Trophoblast cell (in vitro differentiated cells and primary cell): ENCODE data around the gene BACE2.

ENCODE experiments used
- DNase-seq, 2 donors: peaks; one replicate each; pipeline ENCODE4 v3.0.0-alpha.2; 2016
- H2AFZ ChIP-seq: 2 replicates; pipeline ENCODE4 v1.6.1; 2013; ENCODE audit warnings: low read length, moderate library complexity, mild to moderate bottlenecking; ENCODE audit not compliant: insufficient read depth, poor library complexity
- H2AK5ac ChIP-seq: 2 replicates; pipeline ENCODE4 v1.6.1; 2013; ENCODE audit warnings: mild to moderate bottlenecking, low read length
- H2BK120ac ChIP-seq: 2 replicates; pipeline ENCODE4 v1.6.1; 2013; ENCODE audit warnings: low read length, mild to moderate bottlenecking, moderate library complexity; ENCODE audit not compliant: insufficient read depth, poor library complexity
- H2BK12ac ChIP-seq: 2 replicates; pipeline ENCODE4 v1.6.1; 2013; ENCODE audit warnings: mild to moderate bottlenecking, low read length, moderate library complexity
- H2BK5ac ChIP-seq: 2 replicates; pipeline ENCODE4 v1.6.1; 2013; ENCODE audit warnings: low read length, low read depth, moderate library complexity, mild to moderate bottlenecking; ENCODE audit not compliant: poor library complexity
- H3K14ac ChIP-seq: 2 replicates; pipeline ENCODE4 v1.6.1; 2013; ENCODE audit warnings: mild to moderate bottlenecking, low read length
- H3K18ac ChIP-seq: 2 replicates; pipeline ENCODE4 v1.6.1; 2013; ENCODE audit warnings: mild to moderate bottlenecking, low read length
- H3K23ac ChIP-seq: 2 replicates; pipeline ENCODE4 v1.6.1; 2013; ENCODE audit warnings: low read length
- H3K27ac ChIP-seq: 2 replicates; pipeline ENCODE4 v1.5.1; 2013; ENCODE audit warnings: low read depth, mild to moderate bottlenecking, inconsistent platforms, low read length, moderate library complexity
- H3K27me3 ChIP-seq: 2 replicates; pipeline ENCODE4 v1.6.1; 2013; ENCODE audit warnings: inconsistent platforms, mild to moderate bottlenecking, low read length, moderate library complexity; ENCODE audit not compliant: insufficient read depth
- H3K36me3 ChIP-seq, 2 experiments: 1 replicate in 1 of 2; 2 replicates in 1 of 2; pipeline ENCODE4 v1.6.1; 2013; ENCODE audit warnings: low read length in 2 of 2, mild to moderate bottlenecking in 2 of 2, moderate library complexity in 1 of 2; ENCODE audit not compliant: insufficient read depth in 2 of 2, control insufficient read depth in 1 of 2
- H3K4ac ChIP-seq: 2 replicates; pipeline ENCODE4 v1.6.1; 2013; ENCODE audit warnings: low read depth, mild to moderate bottlenecking, low read length, moderate library complexity
- H3K4me1 ChIP-seq, 2 experiments: 1 replicate in 1 of 2; 2 replicates in 1 of 2; pipeline ENCODE4 v1.6.1; 2013; ENCODE audit warnings: low read length in 2 of 2, mild to moderate bottlenecking in 2 of 2, moderate library complexity in 1 of 2; ENCODE audit not compliant: insufficient read depth in 2 of 2, control insufficient read depth in 1 of 2
- H3K4me2 ChIP-seq: 2 replicates; pipeline ENCODE4 v1.6.1; 2013; ENCODE audit warnings: inconsistent platforms, mild to moderate bottlenecking, low read length, moderate library complexity
- H3K4me3 ChIP-seq: 2 replicates; pipeline ENCODE4 v1.5.1; 2013; ENCODE audit warnings: mild to moderate bottlenecking, low read depth, low read length, inconsistent platforms
- H3K79me1 ChIP-seq: one replicate; pipeline ENCODE4 v1.6.1; 2013; ENCODE audit warnings: low read length
- H3K79me2 ChIP-seq: 2 replicates; pipeline ENCODE4 v1.6.1; 2013; ENCODE audit warnings: low read length, mild to moderate bottlenecking; ENCODE audit not compliant: control insufficient read depth, insufficient read depth, poor library complexity
- H3K9ac ChIP-seq: 2 replicates; pipeline ENCODE4 v1.6.1; 2013; ENCODE audit warnings: mild to moderate bottlenecking, low read length
- H3K9me3 ChIP-seq: 2 replicates; pipeline ENCODE4 v1.6.1; 2013; ENCODE audit warnings: low read depth, mild to moderate bottlenecking, control low read depth, inconsistent platforms, low read length; ENCODE audit not compliant: insufficient read depth
- H4K12ac ChIP-seq: 2 replicates; pipeline ENCODE4 v1.6.1; 2013; ENCODE audit warnings: low read depth, mild to moderate bottlenecking, low read length, moderate library complexity
- H4K8ac ChIP-seq: 2 replicates; pipeline ENCODE4 v1.6.1; 2013; ENCODE audit warnings: low read depth, mild to moderate bottlenecking, low read length, moderate library complexity
- H4K91ac ChIP-seq: one replicate; pipeline ENCODE4 v1.6.1; 2013; ENCODE audit warnings: low read depth, mild to moderate bottlenecking, low read length, moderate library complexity
- WGBS: extraction: QIAGEN DNeasy Blood & Tissue Kit; methylation state at CpG from one replicate; pipeline ENCODE4 v1.1.7; 2013; ENCODE audit warnings: missing lambda C conversion rate; ENCODE audit not compliant: insufficient read length, insufficient coverage; ENCODE audit errors: extremely low coverage; 5-methylcytosine and 5-hydroxymethylcytosine counted together

The BACE2 gene

GRCh38 chr21:41148798-41149197 is 19.2 kb upstream of the BACE2 start:
- no peak overlapping the region for H4K12ac ChIP-seq
- H2BK12ac ChIP-seq, result no peak overlapping the region
- H3K9ac ChIP-seq, result no peak overlapping the region
- DNase-seq, result no peak
- peaks cover 0 to 3% of the 10 kb centered on the region in 2 experiments for H3K4me1 ChIP-seq
- no peak overlapping the region for H3K23ac ChIP-seq
- no peak overlapping the region for H3K14ac ChIP-seq
- no peak overlapping the region for H3K27ac ChIP-seq
- no CpG with 5 or more reads among the region's 11 CpGs for WGBS
- H3K4me2 ChIP-seq, result no peak overlapping the region
- no peaks in the 10 kb centered on the region for H3K79me2 ChIP-seq
- no peak overlapping the region for H4K91ac ChIP-seq
- no peak overlapping the region for H3K18ac ChIP-seq
- H2AK5ac ChIP-seq, result no peak overlapping the region
- no peak overlapping the region for H3K4ac ChIP-seq
- no peak overlapping the region for H2AFZ ChIP-seq
- no peaks in the 10 kb centered on the region for H3K79me1 ChIP-seq
- H3K36me3 ChIP-seq, result no peaks in the 10 kb centered on the region
- no peak overlapping the region for H3K4me3 ChIP-seq
- no peak overlapping the region for H4K8ac ChIP-seq
- H3K9me3 ChIP-seq, result peaks cover 2% of the 10 kb centered on the region
- no peak overlapping the region for H2BK5ac ChIP-seq
- H2BK120ac ChIP-seq, result no peak overlapping the region
- no peaks in the 10 kb centered on the region for H3K27me3 ChIP-seq

- no peak overlapping the region for H2AK5ac ChIP-seq
- H4K12ac ChIP-seq, result no peak overlapping the region
- no peak overlapping the region for H2BK5ac ChIP-seq
- no peak overlapping the region for H2AFZ ChIP-seq
- H3K18ac ChIP-seq, result no peak overlapping the region
- H3K4me3 ChIP-seq, result no peak overlapping the region
- no peak overlapping the region for H3K23ac ChIP-seq
- no peaks in the 10 kb centered on the region for H3K36me3 ChIP-seq
- no peak overlapping the region for H3K9ac ChIP-seq
- no peak overlapping the region for H3K4ac ChIP-seq
- DNase-seq, result no peak
- peaks cover 2% of the 10 kb centered on the region for H3K9me3 ChIP-seq
- H2BK12ac ChIP-seq, result no peak overlapping the region
- no CpG with 5 or more reads among the region's 6 CpGs for WGBS
- no peak overlapping the region for H2BK120ac ChIP-seq
- H3K4me2 ChIP-seq, result no peak overlapping the region
- H4K91ac ChIP-seq, result no peak overlapping the region
- H3K14ac ChIP-seq, result no peak overlapping the region
- H3K27me3 ChIP-seq, result no peaks in the 10 kb centered on the region
- H3K79me1 ChIP-seq, result no peaks in the 10 kb centered on the region
- no peak overlapping the region for H4K8ac ChIP-seq
- H3K4me1 ChIP-seq, result peaks cover 0 to 3% of the 10 kb centered on the region in 2 experiments
- H3K27ac ChIP-seq, result no peak overlapping the region
- no peaks in the 10 kb centered on the region for H3K79me2 ChIP-seq
These were observed 18.8 kb upstream of the BACE2 start for GRCh38 chr21:41149199-41149598.

- H3K79me1 ChIP-seq, result no peaks in the 10 kb centered on the region
- no peaks in the 10 kb centered on the region for H3K27me3 ChIP-seq
- H2BK120ac ChIP-seq, result no peak overlapping the region
- H3K4me2 ChIP-seq, result no peak overlapping the region
- no peak overlapping the region for H3K14ac ChIP-seq
- DNase-seq, result no peak
- peaks cover 4% of the 10 kb centered on the region for H3K9me3 ChIP-seq
- H3K9ac ChIP-seq, result no peak overlapping the region
- H2AK5ac ChIP-seq, result no peak overlapping the region
- no peak overlapping the region for H3K23ac ChIP-seq
- H2BK12ac ChIP-seq, result no peak overlapping the region
- H3K4me1 ChIP-seq, result no peaks in the 10 kb centered on the region
- no peaks in the 10 kb centered on the region for H3K36me3 ChIP-seq
- no peak overlapping the region for H2BK5ac ChIP-seq
- no peak overlapping the region for H3K4me3 ChIP-seq
- WGBS, result no CpG with 5 or more reads among the region's 1 CpG
- no peak overlapping the region for H3K18ac ChIP-seq
- no peak overlapping the region for H4K12ac ChIP-seq
- no peak overlapping the region for H2AFZ ChIP-seq
- no peak overlapping the region for H4K8ac ChIP-seq
- no peaks in the 10 kb centered on the region for H3K79me2 ChIP-seq
- no peak overlapping the region for H4K91ac ChIP-seq
- no peak overlapping the region for H3K27ac ChIP-seq
- H3K4ac ChIP-seq, result no peak overlapping the region
These were observed 15.8 kb upstream of the BACE2 start for GRCh38 chr21:41152147-41152546.

- Histone ChIP-seq H2BK120ac (no peak overlapping the region), H3K9ac (no peak overlapping the region), H3K18ac (no peak overlapping the region), H2AFZ (no peak overlapping the region), H3K79me2 (no peaks in the 10 kb centered on the region), H4K12ac (no peak overlapping the region), H2AK5ac (no peak overlapping the region), H2BK12ac (no peak overlapping the region), H4K91ac (no peak overlapping the region), H3K27ac (no peak overlapping the region), H3K23ac (no peak overlapping the region), H3K4ac (no peak overlapping the region), H3K27me3 (no peaks in the 10 kb centered on the region), H3K9me3 (peaks cover 4% of the 10 kb centered on the region), H3K36me3 (no peaks in the 10 kb centered on the region), H3K79me1 (no peaks in the 10 kb centered on the region), H4K8ac (no peak overlapping the region), H3K4me2 (no peak overlapping the region), H3K14ac (no peak overlapping the region), H3K4me3 (no peak overlapping the region), H3K4me1 (no peaks in the 10 kb centered on the region), H2BK5ac (no peak overlapping the region)
- no peak for DNase-seq
These were observed 14.5 kb upstream of the BACE2 start for GRCh38 chr21:41153443-41153842.
